GM04504 (cell line): Measurements from ENCODE around the gene MEIOB.
"Not testable (repeated sequence)": the region's sequence is repeated elsewhere in the genome, so short reads cannot be mapped to it uniquely, and the experiment has no call there.

Experiments
- DNase-seq: peaks from one replicate; pipeline ENCODE4 v3.0.0-alpha.2; 2012; ENCODE audit warnings: low read depth

Gene MEIOB

DNA sequence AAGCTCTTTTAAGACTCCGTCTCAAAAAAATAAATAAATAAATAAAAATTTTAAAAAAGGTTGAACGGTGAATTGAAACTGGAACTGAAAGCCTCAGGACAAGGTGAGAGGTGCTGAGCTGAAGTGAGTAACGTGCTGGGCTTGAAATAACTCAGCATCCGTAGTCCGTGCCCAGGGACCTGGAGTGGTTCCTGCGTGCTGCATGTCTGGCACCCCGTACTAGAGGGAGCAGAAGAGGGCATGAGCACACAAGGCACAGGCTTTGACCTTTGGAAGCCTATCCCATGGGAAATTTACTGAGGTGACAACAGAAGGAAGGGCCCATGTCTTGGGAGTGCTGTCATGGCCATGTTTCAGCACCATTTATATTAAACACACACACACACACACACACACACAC lies 4.5 kb upstream of the MEIOB start:
- DNase-seq = no peak

DNA sequence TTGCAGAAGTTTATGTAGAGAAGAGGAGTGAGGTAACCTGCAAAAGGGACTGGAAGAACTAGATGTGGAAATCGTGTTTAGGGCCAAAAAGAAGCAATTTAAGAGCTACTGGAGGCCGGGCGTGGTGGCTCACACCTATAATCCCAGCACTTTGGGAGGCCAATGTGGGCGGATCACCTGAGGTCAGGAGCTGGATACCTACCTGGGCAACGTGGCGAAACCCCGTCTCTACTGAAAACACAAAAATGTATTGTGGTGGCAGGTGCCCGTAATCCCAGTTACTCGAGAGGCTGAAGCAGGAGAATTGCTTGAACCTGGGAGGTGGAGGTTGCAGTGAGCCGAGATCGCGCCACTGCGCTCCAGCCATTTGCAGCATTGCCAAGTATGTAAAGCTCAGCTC lies 4.1 kb upstream of the MEIOB start:
- DNase-seq = not testable (repeated sequence)

DNA sequence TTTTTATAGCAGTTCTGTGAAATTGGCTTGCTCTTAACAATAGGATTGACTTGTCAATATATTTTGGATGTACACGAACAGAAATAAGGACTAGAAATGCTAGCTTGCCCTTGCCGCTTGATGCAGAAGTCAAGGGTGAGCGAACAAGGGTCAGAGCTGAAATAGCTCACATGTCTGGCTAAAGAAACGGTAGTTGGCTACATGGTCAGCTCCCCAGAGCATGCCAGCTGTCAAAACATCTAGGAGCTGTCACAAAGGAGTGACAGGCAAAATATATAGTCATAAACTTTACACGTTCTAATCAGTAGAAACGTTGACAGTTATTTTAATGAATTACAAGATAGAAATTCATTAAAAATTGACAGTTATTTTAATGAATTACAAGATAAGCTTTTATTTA lies 2.9 kb upstream of the MEIOB start:
- no peak for DNase-seq

DNA sequence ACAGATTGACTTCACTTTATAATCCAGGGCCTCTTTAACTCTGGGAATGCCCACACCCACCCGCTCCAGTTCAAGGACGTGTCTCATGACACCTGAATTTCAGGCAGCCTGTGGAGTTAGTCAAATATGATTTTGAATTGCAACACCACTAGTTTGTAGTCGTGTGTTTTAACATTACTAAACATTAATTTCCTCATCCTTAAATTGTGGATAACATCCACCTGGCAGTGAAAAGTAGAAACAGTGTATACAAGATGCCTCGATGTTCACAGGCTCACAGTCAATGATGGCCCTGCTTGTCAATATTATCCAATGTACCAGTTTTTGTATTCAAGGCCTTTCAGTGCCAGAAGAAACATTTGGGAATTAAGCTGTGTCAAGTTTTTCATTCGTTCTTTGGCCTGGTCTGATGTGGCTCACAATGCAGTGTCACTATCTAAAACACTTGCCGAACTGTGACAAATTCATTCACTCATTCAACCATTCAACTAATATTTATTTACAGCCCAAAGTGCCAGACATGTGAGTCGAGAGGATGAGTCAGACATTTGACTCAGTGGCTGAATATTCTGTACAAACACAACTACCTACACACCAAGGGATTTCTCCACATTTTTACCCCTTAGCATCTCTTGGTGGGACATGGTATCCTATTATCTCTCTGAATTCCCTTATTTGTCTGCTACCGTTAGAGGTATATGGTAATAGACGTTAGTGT lies 1.4 kb downstream of the MEIOB start:
- peak; percentile 29 for DNase-seq

DNA sequence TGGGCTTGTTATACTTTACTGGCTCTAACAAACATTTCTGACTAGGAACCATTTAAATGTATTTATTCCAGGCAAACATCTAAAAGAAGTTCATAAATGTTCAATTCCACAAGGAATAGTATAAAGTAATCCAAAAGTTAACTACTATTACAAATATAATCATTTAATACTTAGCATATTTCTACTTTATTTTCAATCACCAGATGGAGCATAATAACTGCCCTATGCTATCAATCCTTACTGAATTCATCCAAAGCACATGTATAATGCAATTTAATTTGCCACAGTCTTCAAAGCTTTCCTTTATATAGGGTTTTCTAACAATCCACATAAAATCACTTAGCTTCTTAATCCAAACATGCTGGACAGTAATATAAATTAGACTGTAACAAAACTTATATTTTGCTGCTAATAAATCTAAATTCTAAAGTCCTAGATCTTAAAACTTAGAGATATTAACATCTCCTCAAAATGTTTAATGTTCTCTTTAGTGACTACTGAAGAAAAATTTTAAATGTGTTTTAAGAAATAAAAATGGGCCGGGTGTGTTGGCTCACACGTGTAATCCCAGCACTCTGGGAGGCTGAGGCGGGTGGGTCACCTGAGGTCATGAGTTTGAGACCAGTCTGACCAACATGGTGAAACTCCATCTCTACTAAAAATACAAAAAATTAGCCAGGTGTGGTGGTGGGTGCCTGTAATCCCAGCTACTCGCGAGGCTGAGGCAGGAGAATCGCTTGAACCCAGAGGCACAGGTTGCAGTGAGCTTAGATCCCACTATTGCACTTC lies 5.9 kb downstream of the MEIOB start:
- DNase-seq = no peak

DNA sequence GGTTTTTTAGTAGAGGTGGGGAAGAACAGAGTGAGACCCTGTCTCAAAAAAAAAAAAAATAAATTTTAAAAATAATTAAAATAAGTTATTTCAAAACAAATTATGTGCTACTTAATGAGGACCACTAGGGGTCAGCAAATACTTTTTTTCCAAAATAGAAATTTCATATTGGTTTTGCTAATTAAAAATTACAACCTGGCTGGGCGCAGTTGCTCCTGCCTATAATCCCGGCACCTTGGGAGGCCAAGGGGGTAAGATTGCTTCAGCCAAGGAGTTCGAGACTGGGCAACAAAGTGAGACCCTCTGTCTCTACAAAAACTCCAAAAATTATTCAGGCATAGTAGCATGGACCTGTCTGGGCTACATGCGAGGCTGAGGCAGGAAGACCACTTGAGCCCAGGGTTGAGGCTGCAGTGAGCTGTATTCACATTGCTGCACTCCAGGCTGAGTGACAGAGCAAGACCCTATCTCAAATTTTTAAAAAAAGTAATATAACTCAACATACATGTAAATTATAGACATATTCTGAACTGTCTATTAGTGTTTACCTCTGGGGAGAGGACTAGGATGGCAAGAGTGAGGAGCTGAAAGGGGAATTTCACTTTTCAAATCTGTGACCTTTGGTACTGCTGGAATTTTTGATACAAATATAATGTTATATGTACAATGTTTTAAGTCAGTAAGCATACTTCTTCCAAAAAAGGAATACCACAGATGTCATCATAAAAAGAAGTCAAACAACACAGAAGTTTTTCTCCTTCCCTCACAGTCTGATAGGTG lies 8.1 kb downstream of the MEIOB start:
- DNase-seq = no peak

DNA sequence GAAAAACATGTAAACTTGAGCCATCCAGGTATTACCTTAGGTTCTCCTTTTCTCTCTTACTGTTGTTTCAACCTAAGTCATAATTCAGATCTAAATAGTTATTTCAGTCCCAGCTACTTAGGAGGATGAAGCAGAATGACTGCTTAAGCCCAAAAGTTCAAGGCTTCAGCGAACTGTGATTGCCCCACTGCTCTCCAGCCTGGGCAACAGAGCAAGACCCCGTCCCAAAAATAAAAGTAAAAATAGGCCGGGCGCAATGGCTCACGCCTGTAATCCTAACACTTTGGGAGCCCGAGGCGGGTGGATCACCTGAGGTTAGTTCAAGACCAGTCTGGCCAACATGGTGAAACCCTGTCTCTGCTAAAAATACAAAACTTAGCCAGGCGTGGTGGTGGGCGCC lies 9.6 kb downstream of the MEIOB start:
- DNase-seq = no peak

DNA sequence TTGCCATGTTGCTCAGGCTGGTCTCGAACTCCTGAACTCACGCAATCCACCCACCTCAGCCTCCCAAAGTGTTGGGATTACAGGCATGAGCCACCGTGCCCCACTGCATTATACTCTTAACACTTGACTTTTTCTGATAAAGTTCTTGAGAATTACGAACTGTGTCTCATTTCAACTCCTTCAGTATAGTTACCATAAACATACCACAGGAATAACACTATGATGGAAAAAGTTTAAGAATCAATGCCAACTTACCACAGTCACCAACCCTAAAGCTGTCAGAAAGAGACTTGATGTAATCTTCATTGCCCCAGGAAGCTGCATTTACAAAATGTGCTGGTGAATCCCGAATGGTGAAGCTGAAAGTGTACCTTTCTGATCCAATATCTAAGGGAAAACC lies 10.2 kb downstream of the MEIOB start:
- no peak for DNase-seq

DNA sequence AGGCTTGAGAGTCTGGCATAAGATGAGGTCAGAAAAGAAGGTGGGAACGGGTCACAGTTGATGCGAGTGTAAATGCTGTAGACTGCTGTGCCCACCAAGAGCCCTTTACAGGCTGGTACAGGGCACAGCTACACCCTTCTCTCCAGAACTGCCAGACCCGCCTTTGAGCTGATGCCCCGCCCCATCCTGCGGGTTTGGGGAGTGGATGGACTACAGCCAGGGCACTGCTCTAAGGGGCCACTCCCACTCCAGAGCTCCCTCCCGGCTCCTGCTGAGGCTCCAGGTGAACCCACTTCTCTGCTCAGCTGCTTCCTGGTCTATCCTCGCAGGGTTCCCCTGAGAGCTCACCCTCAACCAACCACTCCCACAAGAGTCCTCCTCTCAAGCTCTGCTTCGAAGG lies 12.3 kb downstream of the MEIOB start:
- DNase-seq = no peak

DNA sequence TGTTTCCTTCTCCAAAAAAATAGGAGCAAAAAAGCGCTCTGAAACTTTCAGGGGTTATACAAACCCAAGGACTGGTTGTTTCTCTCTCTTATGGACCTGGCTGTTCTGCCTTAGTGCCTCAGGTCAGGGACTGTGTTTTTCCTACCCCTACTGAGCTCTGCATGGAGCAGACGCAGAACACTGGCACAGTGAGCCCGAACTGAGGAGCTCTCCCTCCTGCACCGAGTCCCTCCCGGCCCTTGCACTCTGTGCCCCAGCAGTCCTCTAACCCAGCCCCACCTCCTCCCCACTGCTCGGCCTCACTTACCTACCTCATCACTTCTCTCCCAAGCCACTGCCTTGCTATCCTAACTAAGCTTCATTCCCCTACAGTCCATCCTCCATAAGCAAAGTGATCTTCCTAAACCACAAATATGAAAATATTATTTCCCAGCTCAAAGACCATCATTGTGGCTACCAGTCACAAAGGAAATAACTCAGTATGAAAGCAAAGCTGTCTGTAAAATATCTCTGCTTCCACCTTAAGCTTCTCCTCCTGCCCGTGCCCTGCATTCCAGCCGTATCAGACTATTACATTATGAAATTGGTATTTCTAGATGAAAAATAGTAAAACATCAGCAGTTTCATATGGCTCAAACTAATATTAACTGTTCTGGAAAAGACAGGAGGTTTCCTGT lies 13.6 kb downstream of the MEIOB start:
- DNase-seq = no peak

DNA sequence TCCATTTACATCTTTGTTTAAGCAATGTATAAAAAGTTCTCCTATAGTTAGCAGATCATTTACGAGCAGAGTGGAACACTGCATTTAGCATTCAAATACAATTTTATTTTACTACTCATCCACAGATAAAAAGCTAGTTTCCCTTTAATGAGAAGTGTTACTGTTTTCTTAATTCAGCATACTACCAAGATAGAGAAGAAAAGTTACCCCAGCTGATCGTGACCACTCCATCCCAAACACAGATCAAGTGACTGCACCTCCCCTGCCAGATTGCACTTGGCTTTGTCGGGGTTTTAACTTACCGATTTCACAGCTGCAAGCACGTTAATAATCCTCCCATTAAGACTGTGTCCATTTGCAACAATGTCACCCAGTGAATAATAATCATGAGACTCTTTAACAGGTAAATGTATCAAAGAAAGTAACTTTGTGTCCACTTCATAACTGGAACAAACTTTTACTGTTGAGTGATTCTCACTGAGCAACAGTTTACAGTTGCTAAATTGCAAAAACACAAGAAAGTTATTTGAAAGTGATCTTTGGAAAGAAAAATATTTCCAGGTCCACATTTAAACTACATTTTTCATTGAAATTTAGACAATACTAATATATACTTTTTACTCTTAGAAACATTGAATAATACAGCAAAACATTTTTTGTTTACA lies 14.4 kb downstream of the MEIOB start:
- no peak for DNase-seq

DNA sequence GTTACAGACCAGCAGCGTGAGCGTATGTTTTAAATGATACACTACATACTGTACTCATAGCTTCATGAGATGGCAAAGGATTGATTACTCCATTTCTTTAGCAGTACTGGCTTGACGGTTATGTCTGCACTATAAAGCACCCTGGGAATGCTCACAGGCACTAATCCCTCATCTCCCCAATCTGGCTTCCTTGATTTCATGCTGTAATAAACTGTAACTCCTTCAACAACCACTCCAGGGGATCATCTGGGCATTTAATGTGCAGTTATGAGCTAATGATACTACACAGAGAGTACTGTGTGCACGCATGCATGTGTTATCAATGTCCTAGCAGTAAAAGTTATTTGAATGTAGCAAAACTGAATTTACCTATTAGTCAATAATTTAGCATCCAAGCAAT lies 20.2 kb downstream of the MEIOB start:
- DNase-seq = no peak

DNA sequence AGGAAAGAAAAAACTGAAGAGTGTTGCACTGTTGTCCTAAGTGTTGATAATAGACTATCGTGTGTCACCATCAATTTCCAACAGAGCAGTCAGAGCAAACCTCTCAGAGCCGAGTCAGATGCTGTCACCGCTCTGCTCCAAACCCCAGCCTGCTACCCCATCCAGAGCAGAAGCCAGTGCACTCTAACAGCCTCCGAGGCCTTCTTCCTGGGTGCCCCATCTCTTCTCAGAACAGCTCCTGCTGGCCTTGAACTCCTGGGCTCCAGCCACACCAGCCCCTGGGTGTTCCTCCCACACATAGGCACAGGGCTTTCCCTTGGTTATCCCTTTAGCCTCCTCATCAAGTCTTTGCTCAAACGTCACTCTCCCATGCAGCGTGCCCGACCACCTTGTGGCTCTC lies 21.0 kb downstream of the MEIOB start:
- DNase-seq = no peak

DNA sequence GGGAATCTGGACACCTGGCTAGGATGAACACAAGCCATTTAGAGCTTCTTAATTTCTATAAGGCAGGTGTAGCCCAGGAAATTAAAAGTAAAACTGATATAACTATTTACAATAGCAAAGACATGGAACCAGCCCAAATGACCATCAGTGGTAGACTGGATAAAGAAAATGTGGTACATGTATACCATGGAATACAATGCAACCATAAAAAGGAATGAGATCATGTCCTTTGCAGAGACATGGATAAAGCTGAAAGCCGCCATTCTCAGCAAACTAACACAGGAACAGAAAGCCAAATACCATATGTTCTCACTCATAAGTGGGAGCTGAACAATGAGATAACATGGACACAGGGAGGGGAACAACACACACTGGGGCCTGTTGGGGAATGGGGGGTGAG lies 25.5 kb downstream of the MEIOB start:
- DNase-seq = no peak

DNA sequence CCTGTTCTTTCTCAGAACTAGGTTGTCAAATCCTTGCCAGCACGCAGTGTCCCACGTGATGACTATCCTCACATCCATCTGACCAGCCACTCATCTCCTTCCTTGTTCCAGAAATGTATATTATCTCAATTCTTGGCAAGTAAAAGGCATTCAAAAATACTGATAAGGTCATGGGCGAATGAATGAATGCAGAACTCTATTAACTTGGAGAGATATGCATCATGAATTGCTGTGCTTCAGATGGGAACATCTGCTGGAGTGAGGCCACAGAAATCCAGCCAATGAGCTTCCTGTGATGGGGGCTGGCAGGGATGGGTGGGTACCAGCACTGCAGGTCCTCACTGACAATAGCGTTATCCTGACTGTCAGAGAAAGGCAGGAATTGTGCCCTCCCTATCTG lies 26.0 kb downstream of the MEIOB start:
- DNase-seq = no peak

DNA sequence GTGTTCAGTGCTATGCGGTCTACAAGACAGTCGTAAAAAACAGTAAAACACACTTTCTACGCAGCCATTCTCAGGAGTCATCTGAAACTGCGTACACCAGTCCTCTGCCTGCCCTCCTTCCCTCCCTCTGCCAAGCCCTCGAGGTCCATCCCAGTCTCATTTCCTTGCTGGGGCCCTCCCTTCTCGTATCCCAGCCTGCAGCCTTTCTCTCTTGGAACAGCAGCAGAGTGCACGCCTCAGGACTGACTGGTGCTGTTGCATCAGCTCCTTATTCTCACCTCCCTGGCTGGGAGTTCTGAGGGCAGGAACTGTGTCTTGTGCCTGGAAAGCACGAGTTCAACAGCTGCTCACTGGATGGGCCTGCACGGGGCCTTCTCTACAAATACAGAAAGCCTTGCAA lies 32.4 kb downstream of the MEIOB start:
- peak; percentile 81 for DNase-seq

DNA sequence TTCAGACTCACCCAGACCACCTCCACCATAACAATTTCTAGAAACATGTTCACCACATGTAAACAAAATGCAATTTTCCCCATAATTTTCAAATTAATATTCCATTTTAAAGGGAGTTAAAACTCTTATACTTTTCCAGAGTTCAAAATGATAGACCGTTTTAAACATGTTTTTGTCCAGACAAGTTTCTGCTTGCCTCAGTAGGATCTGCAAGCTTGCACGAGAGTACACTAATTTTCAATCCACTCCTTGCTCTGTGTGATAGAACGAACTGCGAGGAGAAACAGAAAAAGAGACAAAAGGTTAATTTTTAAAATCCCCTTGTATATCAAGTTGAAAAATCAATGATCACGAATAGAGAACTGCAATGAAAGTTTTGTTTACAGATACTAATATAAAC lies 37.9 kb downstream of the MEIOB start:
- DNase-seq = no peak

DNA sequence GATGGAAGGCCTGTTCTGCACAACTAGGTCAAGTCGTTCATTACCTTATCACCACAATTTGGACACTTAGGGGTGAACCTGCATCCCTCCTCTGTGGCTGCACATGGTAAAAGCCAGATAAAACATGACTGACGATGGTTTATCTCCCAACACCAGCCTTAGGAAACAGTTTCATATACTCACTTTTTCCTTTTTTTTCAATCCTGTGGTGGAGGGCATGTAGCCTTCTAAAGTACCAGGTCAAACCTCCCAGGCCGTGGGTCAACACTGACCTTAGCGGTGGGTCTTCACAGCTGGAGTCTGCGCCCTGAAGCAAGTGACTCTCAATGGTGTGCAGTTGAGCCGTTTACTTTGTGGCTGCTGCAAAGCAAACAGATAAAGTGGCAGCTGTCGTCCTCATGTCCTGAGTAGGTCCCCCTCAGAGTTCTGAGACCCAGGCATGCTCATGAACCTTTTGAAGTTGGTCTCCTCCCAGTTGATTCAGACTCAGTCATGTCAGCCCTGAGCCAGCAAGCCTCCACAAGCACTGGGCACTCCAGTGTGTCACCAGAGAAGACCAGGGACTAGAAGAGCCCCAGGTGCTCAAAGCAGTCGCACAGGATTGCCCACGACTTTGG lies 39.0 kb downstream of the MEIOB start:
- DNase-seq = no peak

DNA sequence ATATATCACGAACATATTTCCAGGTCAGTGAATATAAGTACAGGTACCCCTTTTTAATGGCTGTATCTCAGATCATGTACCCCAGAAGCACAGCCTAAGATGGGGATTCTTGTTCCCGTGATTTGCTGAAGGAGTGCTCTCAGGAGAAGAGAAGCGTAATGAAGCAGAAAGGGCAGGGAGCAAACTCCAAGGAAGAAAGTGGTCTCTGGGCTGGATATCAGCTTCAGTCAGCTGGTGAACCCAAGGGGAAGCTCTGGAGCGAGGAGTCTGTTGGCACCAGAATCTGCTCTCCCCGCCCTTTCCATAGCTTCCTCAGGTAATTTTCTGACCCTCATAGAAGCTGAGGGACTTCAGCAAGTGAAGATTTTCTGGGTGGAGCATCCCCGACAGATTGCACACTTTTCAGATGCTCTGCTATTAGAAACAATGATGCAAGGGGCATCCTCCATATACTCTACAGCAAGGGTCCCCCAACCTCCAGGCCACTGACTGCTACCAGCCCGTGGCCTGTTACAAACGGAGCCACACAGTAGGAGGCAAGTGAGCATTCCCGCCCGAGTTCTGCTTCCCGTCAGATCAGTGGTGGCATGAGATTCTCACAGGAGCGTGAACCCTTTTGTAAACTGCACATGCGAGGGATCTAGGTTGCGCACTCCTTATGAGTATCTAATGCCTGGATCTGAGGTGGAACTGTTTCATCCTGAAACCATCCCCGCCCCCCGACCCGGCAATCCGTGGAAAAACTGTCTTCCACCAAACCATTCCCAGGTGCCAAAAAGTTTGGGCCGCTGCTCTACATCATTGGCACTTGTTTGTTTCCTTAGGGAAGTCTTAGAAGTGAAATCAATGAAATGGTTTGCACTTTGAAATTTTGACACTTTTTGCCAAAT lies 40.5 kb downstream of the MEIOB start:
- DNase-seq = no peak

DNA sequence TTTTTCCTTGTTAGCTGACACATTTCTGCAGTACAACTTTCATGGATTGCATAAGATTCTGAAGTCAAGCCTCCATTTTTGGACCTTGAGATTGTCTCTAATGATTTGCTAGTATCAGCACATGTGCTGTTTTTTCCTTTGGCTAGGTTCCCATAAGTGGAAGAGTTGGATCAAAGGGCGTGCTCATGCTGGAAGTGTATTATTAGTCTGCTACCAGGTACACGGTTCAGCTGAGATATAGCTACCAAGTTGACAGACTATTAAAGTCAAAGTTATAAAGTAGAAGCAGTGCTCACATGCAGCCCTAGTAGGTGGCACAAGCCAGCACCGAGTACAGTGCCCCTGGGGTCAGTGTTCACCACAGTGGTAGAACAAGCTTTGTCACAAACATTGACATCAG lies 41.8 kb downstream of the MEIOB start:
- DNase-seq = no peak
